Tibial nerve (tissue), 4 donors: ENCODE data around the gene ABCA13. TPM values are rescaled to one million over a fixed set of nuclear protein-coding genes. Genes with fewer than 3 reads are reported as not detected.

ENCODE experiments used
- DNase-seq, 2 donors: peaks; one replicate each; pipeline ENCODE4 v3.0.0-alpha.2; 2019; ENCODE audit warnings: low spot score in 2 of 2
- H3K27ac ChIP-seq, 4 donors: fragments of 200-600 bp; sonication (generic) in 3 of 4; one replicate each; pipeline ENCODE4 v1.5.1; 2017 to 2019; ENCODE audit warnings: mild to moderate bottlenecking in 1 of 4
- H3K27me3 ChIP-seq, 2 donors: fragments of 200-600 bp; sonication (generic) in 1 of 2; one replicate each; pipeline versions ENCODE4 v1.5.1 to v1.6.0; 2017 to 2019
- H3K36me3 ChIP-seq, 3 donors: fragments of 200-600 bp; sonication (generic); one replicate each; pipeline ENCODE4 v1.5.1; 2018 to 2019
- H3K4me1 ChIP-seq, 4 donors: fragments of 200-600 bp; sonication (generic) in 3 of 4; one replicate each; pipeline ENCODE4 v1.5.1; 2017 to 2019
- H3K4me3 ChIP-seq, 4 donors: fragments of 200-600 bp; sonication (generic) in 3 of 4; one replicate each; pipeline ENCODE4 v1.5.1; 2017 to 2019; ENCODE audit warnings: mild to moderate bottlenecking in 1 of 4, moderate library complexity in 1 of 4
- H3K9me3 ChIP-seq, 4 donors: fragments of 200-600 bp; sonication (generic) in 3 of 4; one replicate each; pipeline ENCODE4 v1.5.1; 2017 to 2019
- CTCF ChIP-seq, 5 experiments: fragments of 200-600 bp in 3 of 5; fragments of 450-650 bp in 2 of 5; sonication (generic) in 3 of 5; IDR thresholded peaks; one replicate each; pipeline ENCODE4 v1.5.1; 2016 to 2019; ENCODE audit warnings: antibody characterized with exemption in 5 of 5, mild to moderate bottlenecking in 3 of 5, moderate library complexity in 2 of 5
- EP300 ChIP-seq, 2 donors: sonication (generic); formaldehyde crosslinking; IDR thresholded peaks; one replicate each; pipeline ENCODE4 v1.6.1; 2017; ENCODE audit warnings: antibody characterized with exemption in 2 of 2, mild to moderate bottlenecking in 1 of 2
- POLR2A ChIP-seq, 2 donors: fragments of 450-650 bp; IDR thresholded peaks; one replicate each; pipeline ENCODE4 v1.6.1; 2017; ENCODE audit warnings: antibody characterized with exemption in 2 of 2, mild to moderate bottlenecking in 2 of 2, moderate library complexity in 2 of 2
- WGBS, 2 donors: methylation state at CpG; one replicate each; pipeline ENCODE4 v1.1.5; 2018; 5-methylcytosine and 5-hydroxymethylcytosine counted together
- total RNA-seq, 4 donors: library from RNA; depleted of rRNA; stranded (reverse); fragments of >200 nt; gene quantifications; one replicate each; pipeline ENCODE4 v1.1.0, GENCODE V29; 2016

Gene ABCA13
- total RNA-seq, 4 donors from 2014 or later = 0.90 to 4.6 (median 3.6) TPM

GRCh38 chr7:48408731-48409130 is 237.5 kb downstream of the ABCA13 start:
- Histone ChIP-seq H3K4me3 (no peak overlapping the region), H3K9me3 (no peaks in the 10 kb centered on the region), H3K27me3 (no peaks in the 10 kb centered on the region), H3K4me1 (no peaks in the 10 kb centered on the region), H3K36me3 (no peaks in the 10 kb centered on the region), H3K27ac (no peak overlapping the region)
- TF ChIP-seq CTCF (IDR thresholded peaks at IDR 0.05) (no peak), POLR2A (IDR thresholded peaks at IDR 0.05) (no peak), EP300 (IDR thresholded peaks at IDR 0.05) (no peak)
- no peak for DNase-seq
- WGBS, 2 donors = 66 to 81% methylated on average over 4 of the region's 4 CpGs

DNA sequence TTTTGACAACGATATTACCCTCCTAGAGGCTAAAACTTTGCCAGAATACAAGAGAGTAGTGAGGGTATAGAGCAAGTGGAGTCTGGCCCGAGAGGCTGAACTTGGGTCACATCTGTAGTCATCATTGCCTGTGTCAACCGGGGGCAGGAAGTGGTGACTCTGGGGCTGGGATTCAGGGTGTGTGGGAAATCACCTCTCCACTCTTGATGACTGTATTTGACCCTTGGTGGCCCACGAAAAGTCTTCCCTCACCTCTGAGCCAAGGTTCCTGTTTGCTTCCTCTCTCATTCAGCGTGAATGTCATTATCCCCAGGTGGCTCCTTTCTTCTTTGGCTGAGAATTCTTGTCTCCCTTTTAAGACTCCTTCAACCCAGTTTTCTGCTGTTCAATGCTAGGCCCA is 240.4 kb downstream of the ABCA13 start:
- WGBS, 2 donors = 76 to 80% methylated on average over 5 of the region's 5 CpGs
- no peak for DNase-seq
- Histone ChIP-seq H3K4me3 (no peak overlapping the region), H3K4me1 (no peaks in the 10 kb centered on the region), H3K36me3 (no peaks in the 10 kb centered on the region), H3K9me3 (no peaks in the 10 kb centered on the region), H3K27me3 (no peaks in the 10 kb centered on the region), H3K27ac (no peak overlapping the region)
- no peak for TF ChIP-seq EP300 (IDR thresholded peaks at IDR 0.05)
- no peak for TF ChIP-seq CTCF (IDR thresholded peaks at IDR 0.05)
- TF ChIP-seq POLR2A (IDR thresholded peaks at IDR 0.05) = no peak

- H3K27me3 ChIP-seq = no peaks in the 10 kb centered on the region
- TF ChIP-seq EP300 (IDR thresholded peaks at IDR 0.05) (no peak), POLR2A (IDR thresholded peaks at IDR 0.05) (no peak), CTCF (IDR thresholded peaks at IDR 0.05) (no peak)
- H3K4me1 ChIP-seq = no peaks in the 10 kb centered on the region
- no peak overlapping the region for H3K4me3 ChIP-seq
- WGBS, 2 donors = 81 to 90% methylated on average over 10 of the region's 10 CpGs
- H3K27ac ChIP-seq = no peak overlapping the region
- no peak for DNase-seq
- no peaks in the 10 kb centered on the region for H3K9me3 ChIP-seq
- no peaks in the 10 kb centered on the region for H3K36me3 ChIP-seq
Measured at GRCh38 chr7:48414011-48414732, 242.9 kb downstream of the ABCA13 start.

DNA sequence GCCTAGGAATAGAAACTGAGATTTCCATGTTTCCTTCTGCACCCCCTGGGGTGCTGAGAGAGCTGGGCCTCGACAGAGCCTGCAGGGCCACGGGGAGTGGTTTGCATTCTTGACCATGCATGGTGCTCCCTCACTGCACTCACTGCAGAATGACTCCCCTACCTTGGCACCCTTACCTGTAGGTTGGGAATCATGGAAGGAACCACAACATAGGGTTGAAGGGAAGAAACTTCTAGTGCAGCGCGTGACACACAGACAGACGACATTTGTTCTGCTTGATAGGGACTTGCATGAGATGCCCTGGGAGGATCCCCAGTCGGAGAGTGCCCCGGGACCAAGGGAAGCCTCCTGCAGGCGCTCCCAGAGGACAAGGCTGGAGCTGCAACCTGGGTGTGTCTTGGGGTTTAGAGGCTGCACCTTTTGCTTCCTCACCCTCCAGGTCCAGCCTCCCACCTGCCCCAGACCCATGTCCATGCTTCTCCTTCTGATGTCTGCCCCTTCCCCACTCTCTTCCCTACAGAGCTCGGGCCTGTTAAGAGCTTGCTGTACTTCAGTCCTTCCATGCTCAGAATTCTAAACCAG is 245.2 kb downstream of the ABCA13 start:
- TF ChIP-seq POLR2A (IDR thresholded peaks at IDR 0.05) (no peak), EP300 (IDR thresholded peaks at IDR 0.05) (no peak), CTCF (IDR thresholded peaks at IDR 0.05) (no peak)
- H3K36me3 ChIP-seq = no peaks in the 10 kb centered on the region
- 80 to 90% methylated on average over 9 of the region's 9 CpGs for WGBS, 2 donors
- no peaks in the 10 kb centered on the region for H3K9me3 ChIP-seq
- H3K27ac ChIP-seq = no peak overlapping the region
- H3K4me3 ChIP-seq = no peak overlapping the region
- no peaks in the 10 kb centered on the region for H3K4me1 ChIP-seq
- DNase-seq = no peak
- no peaks in the 10 kb centered on the region for H3K27me3 ChIP-seq

DNA sequence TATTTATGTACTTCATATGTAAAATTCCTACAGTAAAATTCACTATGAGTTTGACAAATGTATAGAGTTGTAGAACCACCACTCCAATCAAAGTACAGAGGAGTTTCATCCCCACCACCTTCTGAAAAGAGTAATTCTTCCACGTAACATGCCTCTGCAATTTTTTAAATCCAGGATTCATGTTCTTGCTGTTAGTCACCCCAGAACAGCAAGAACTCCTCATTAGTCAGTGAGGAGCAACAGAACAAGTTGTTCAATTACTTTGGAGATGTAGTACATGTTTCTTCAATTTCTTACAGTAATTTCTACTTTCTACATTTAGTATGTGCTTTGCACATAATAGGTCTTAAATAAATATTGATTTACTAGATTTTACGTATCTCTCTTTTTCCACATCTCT is 248.1 kb downstream of the ABCA13 start:
- TF ChIP-seq POLR2A (IDR thresholded peaks at IDR 0.05) = no peak
- DNase-seq = no peak
- Histone ChIP-seq H3K4me1 (no peaks in the 10 kb centered on the region), H3K27me3 (no peaks in the 10 kb centered on the region), H3K36me3 (no peaks in the 10 kb centered on the region), H3K27ac (no peak overlapping the region), H3K9me3 (no peaks in the 10 kb centered on the region), H3K4me3 (no peak overlapping the region)
- WGBS, 2 donors = 23 to 39% methylated on average over 2 of the region's 2 CpGs
